Regular cardiac myocyte (primary cell): ENCODE data around the gene CHD2. TPM values are rescaled to one million over a fixed set of nuclear protein-coding genes. Genes with fewer than 3 reads are reported as not detected.

Experiments used
- total RNA-seq: library from RNA; depleted of rRNA; stranded (reverse); fragments of >200 nt; gene quantifications from 2 replicates; pipeline ENCODE4 v1.2.3, GENCODE V29; 2014

The CHD2 gene
- total RNA-seq: 51.0 and 73.9 TPM in 2 replicates

GRCh38 chr15:92899948-92900730, at the start of gene CHD2:
CHD2 (plus strand) TSS chr15:92900324; CDS start chr15:92901238, 914 bp downstream.

Other genes with a start within 250 kb of the CHD2 start
- 1.2 and 1.7 TPM in 2 replicates for gene FAM174B, start 244.5 kb upstream of the CHD2 start, total RNA-seq
- under 0.01 and 0.19 TPM in 2 replicates for gene RGMA, start 188.9 kb downstream of the CHD2 start, total RNA-seq